ENCODE data around the gene MDH2.
A peak's percentile ranks its signal among the peaks of the same experiment; 100 is the strongest.
"Not testable (repeated sequence)": the region's sequence is repeated elsewhere in the genome, so short reads cannot be mapped to it uniquely, and the experiment has no call there.

MDH2 gene

DNA sequence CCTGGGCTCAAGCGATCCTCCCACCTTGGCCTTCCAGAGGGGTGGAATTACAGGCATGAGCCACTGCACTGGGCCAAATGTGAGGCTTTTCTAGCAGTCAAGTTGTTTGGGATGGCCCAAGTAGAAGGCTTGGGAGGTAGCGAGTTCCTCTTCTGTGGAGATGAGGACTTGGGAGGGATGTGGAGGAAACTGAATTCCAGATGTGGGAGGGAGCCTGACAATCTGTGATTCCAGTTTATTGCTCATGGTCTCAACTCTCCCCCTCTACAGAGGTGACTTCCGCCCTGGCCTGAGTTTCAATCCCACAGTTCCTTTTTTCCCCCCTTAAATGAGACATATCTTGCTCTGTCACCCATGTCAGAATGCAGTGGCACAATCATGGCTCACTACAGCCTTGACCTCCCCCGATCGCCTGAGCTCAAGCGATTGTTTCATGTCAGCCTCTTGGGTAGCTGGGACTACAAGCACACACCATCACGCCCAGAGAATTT, 3.5 kb upstream of the MDH2 start:
- WGBS (ENCODE audit: insufficient coverage) = 96% methylated on average over 7 of the region's 7 CpGs
- Histone ChIP-seq H3K27ac (ENCODE audit: insufficient read depth in 1 of 2, low read depth in 1 of 2, low read length in 2 of 2, poor library complexity in 1 of 2, severe bottlenecking in 2 of 2) (no peak overlapping the region), H3K4me1 (ENCODE audit: control extremely low read depth in 1 of 4, control insufficient read depth in 4 of 4, insufficient read depth in 4 of 4, low read length in 3 of 4) (peaks cover 4 to 21% (median 16%) of the 10 kb centered on the region in 4 experiments), H3K27me3 (replicated peaks in 2 of 5; ENCODE audit: control insufficient read depth in 4 of 5, insufficient read depth in 5 of 5, low read length in 4 of 5) (no peaks in the 10 kb centered on the region), H3K9me3 (ENCODE audit: control extremely low read depth in 1 of 5, control insufficient read depth in 4 of 5, insufficient read depth in 2 of 5, low read depth in 1 of 5, low read length in 4 of 5) (no peaks in the 10 kb centered on the region), H3K4me3 (ENCODE audit: control insufficient read depth in 1 of 7, extremely low read depth in 1 of 7, insufficient read depth in 4 of 7, low read depth in 2 of 7, low read length in 6 of 7) (no peak overlapping the region), H3K36me3 (ENCODE audit: control insufficient read depth in 4 of 4, insufficient read depth in 4 of 4, low read length in 3 of 4) (peaks cover 0 to 7% (median under 1%) of the 10 kb centered on the region in 4 experiments)
- POLR2A ChIA-PET = no interaction called here
- DNase-seq = no peak
- CTCF ChIA-PET = no interaction called here

GRCh38 chr7:76047305-76047810, 548 bp upstream of the MDH2 start:
- Histone ChIP-seq H3K4me3 (ENCODE audit: control insufficient read depth in 1 of 7, extremely low read depth in 1 of 7, insufficient read depth in 4 of 7, low read depth in 2 of 7, low read length in 6 of 7) (peak overlapping the region; percentile 79 to 99 (median 97)), H3K27me3 (replicated peaks in 2 of 5; ENCODE audit: control insufficient read depth in 4 of 5, insufficient read depth in 5 of 5, low read length in 4 of 5) (no peaks in the 10 kb centered on the region), H3K9me3 (ENCODE audit: control extremely low read depth in 1 of 5, control insufficient read depth in 4 of 5, insufficient read depth in 2 of 5, low read depth in 1 of 5, low read length in 4 of 5) (no peaks in the 10 kb centered on the region), H3K36me3 (ENCODE audit: control insufficient read depth in 4 of 4, insufficient read depth in 4 of 4, low read length in 3 of 4) (peaks cover 4 to 15% (median 6%) of the 10 kb centered on the region in 4 experiments), H3K27ac (ENCODE audit: insufficient read depth in 1 of 2, low read depth in 1 of 2, low read length in 2 of 2, poor library complexity in 1 of 2, severe bottlenecking in 2 of 2) (peak overlapping the region; percentile 95 to 96), H3K4me1 (ENCODE audit: control extremely low read depth in 1 of 4, control insufficient read depth in 4 of 4, insufficient read depth in 4 of 4, low read length in 3 of 4) (peaks cover 4 to 23% (median 16%) of the 10 kb centered on the region in 4 experiments)
- POLR2A ChIA-PET = interaction anchor here (1.2 kb wide), 1 partner anchor 215 kb away, joined by 3 read pairs; no protein-coding TSS in a partner anchor
- WGBS (ENCODE audit: insufficient coverage) = 3% methylated on average over 21 of the region's 21 CpGs
- DNase-seq = peak; percentile 15 to 48 (median 33)
- CTCF ChIA-PET = interaction anchor here (0.8 to 1.4 kb wide), 5 partner anchors 8 to 268 kb away, joined by 3 read pairs; no protein-coding TSS in a partner anchor

- 12% methylated on average over 8 of the region's 9 CpGs for WGBS (ENCODE audit: insufficient coverage)
- peak in 1 of 3 donors; percentile 67 for DNase-seq
- peak overlapping the region; percentile 95 to 96 for H3K27ac ChIP-seq (ENCODE audit: insufficient read depth in 1 of 2, low read depth in 1 of 2, low read length in 2 of 2, poor library complexity in 1 of 2, severe bottlenecking in 2 of 2)
- H3K36me3 ChIP-seq (ENCODE audit: control insufficient read depth in 4 of 4, insufficient read depth in 4 of 4, low read length in 3 of 4) = peaks cover 4 to 24% (median 9%) of the 10 kb centered on the region in 4 experiments
- CTCF ChIA-PET = interaction anchor here (0.7 to 1.4 kb wide), 2 partner anchors 16 to 118 kb away, joined by 3 to 4 read pairs; no protein-coding TSS in a partner anchor
- H3K4me3 ChIP-seq (ENCODE audit: control insufficient read depth in 1 of 7, extremely low read depth in 1 of 7, insufficient read depth in 4 of 7, low read depth in 2 of 7, low read length in 6 of 7) = peak overlapping the region; percentile 79 to 99 (median 97)
- H3K4me1 ChIP-seq (ENCODE audit: control extremely low read depth in 1 of 4, control insufficient read depth in 4 of 4, insufficient read depth in 4 of 4, low read length in 3 of 4) = peaks cover 4 to 23% (median 16%) of the 10 kb centered on the region in 4 experiments
- H3K27me3 ChIP-seq (replicated peaks in 2 of 5; ENCODE audit: control insufficient read depth in 4 of 5, insufficient read depth in 5 of 5, low read length in 4 of 5) = no peaks in the 10 kb centered on the region
- POLR2A ChIA-PET = no interaction called here
- H3K9me3 ChIP-seq (ENCODE audit: control extremely low read depth in 1 of 5, control insufficient read depth in 4 of 5, insufficient read depth in 2 of 5, low read depth in 1 of 5, low read length in 4 of 5) = no peaks in the 10 kb centered on the region
These were observed 722 bp downstream of the MDH2 start for GRCh38 chr7:76048668-76048988.

- peaks cover 4 to 23% (median 14%) of the 10 kb centered on the region in 4 experiments for H3K4me1 ChIP-seq (ENCODE audit: control extremely low read depth in 1 of 4, control insufficient read depth in 4 of 4, insufficient read depth in 4 of 4, low read length in 3 of 4)
- peak overlapping the region in 3 of 7 experiments; percentile 79 to 97 (median 96) for H3K4me3 ChIP-seq (ENCODE audit: control insufficient read depth in 1 of 7, extremely low read depth in 1 of 7, insufficient read depth in 4 of 7, low read depth in 2 of 7, low read length in 6 of 7)
- H3K9me3 ChIP-seq (ENCODE audit: control extremely low read depth in 1 of 5, control insufficient read depth in 4 of 5, insufficient read depth in 2 of 5, low read depth in 1 of 5, low read length in 4 of 5) = no peaks in the 10 kb centered on the region
- POLR2A ChIA-PET = no interaction called here
- no peak for DNase-seq
- CTCF ChIA-PET = interaction anchor here (1.4 kb wide), 1 partner anchor 118 kb away, joined by 3 read pairs; no protein-coding TSS in a partner anchor
- WGBS (ENCODE audit: insufficient coverage) = 96% methylated on average over 4 of the region's 6 CpGs
- H3K27me3 ChIP-seq (replicated peaks in 2 of 5; ENCODE audit: control insufficient read depth in 4 of 5, insufficient read depth in 5 of 5, low read length in 4 of 5) = no peaks in the 10 kb centered on the region
- H3K27ac ChIP-seq (ENCODE audit: insufficient read depth in 1 of 2, low read depth in 1 of 2, low read length in 2 of 2, poor library complexity in 1 of 2, severe bottlenecking in 2 of 2) = peak overlapping the region in 1 of 2 experiments; percentile 96
- peaks cover 4 to 31% (median 16%) of the 10 kb centered on the region in 4 experiments for H3K36me3 ChIP-seq (ENCODE audit: control insufficient read depth in 4 of 4, insufficient read depth in 4 of 4, low read length in 3 of 4)
These were observed 1.4 kb downstream of the MDH2 start for GRCh38 chr7:76049295-76049694.

GRCh38 chr7:76050545-76050944, 2.6 kb downstream of the MDH2 start:
- Histone ChIP-seq H3K4me3 (ENCODE audit: control insufficient read depth in 1 of 7, extremely low read depth in 1 of 7, insufficient read depth in 4 of 7, low read depth in 2 of 7, low read length in 6 of 7) (no peak overlapping the region), H3K27ac (ENCODE audit: insufficient read depth in 1 of 2, low read depth in 1 of 2, low read length in 2 of 2, poor library complexity in 1 of 2, severe bottlenecking in 2 of 2) (no peak overlapping the region), H3K4me1 (ENCODE audit: control extremely low read depth in 1 of 4, control insufficient read depth in 4 of 4, insufficient read depth in 4 of 4, low read length in 3 of 4) (peaks cover 4 to 23% (median 14%) of the 10 kb centered on the region in 4 experiments), H3K36me3 (ENCODE audit: control insufficient read depth in 4 of 4, insufficient read depth in 4 of 4, low read length in 3 of 4) (peaks cover 4 to 42% (median 22%) of the 10 kb centered on the region in 4 experiments), H3K27me3 (replicated peaks in 2 of 5; ENCODE audit: control insufficient read depth in 4 of 5, insufficient read depth in 5 of 5, low read length in 4 of 5) (no peaks in the 10 kb centered on the region), H3K9me3 (ENCODE audit: control extremely low read depth in 1 of 5, control insufficient read depth in 4 of 5, insufficient read depth in 2 of 5, low read depth in 1 of 5, low read length in 4 of 5) (no peaks in the 10 kb centered on the region)
- DNase-seq = no peak
- ChIA-PET CTCF (interaction anchor here (0.9 kb wide), 1 partner anchor 127 kb away, joined by 3 read pairs; no protein-coding TSS in a partner anchor), POLR2A (no interaction called here)
- 96% methylated on average over 4 of the region's 5 CpGs for WGBS (ENCODE audit: insufficient coverage)

- Histone ChIP-seq H3K4me3 (ENCODE audit: control insufficient read depth in 1 of 7, extremely low read depth in 1 of 7, insufficient read depth in 4 of 7, low read depth in 2 of 7, low read length in 6 of 7) (no peak overlapping the region), H3K4me1 (ENCODE audit: control extremely low read depth in 1 of 4, control insufficient read depth in 4 of 4, insufficient read depth in 4 of 4, low read length in 3 of 4) (peaks cover 4 to 18% (median 10%) of the 10 kb centered on the region in 4 experiments), H3K27me3 (replicated peaks in 2 of 5; ENCODE audit: control insufficient read depth in 4 of 5, insufficient read depth in 5 of 5, low read length in 4 of 5) (no peaks in the 10 kb centered on the region), H3K36me3 (ENCODE audit: control insufficient read depth in 4 of 4, insufficient read depth in 4 of 4, low read length in 3 of 4) (peaks cover 4 to 49% (median 26%) of the 10 kb centered on the region in 4 experiments), H3K27ac (ENCODE audit: insufficient read depth in 1 of 2, low read depth in 1 of 2, low read length in 2 of 2, poor library complexity in 1 of 2, severe bottlenecking in 2 of 2) (peak overlapping the region in 1 of 2 experiments; percentile 7), H3K9me3 (ENCODE audit: control extremely low read depth in 1 of 5, control insufficient read depth in 4 of 5, insufficient read depth in 2 of 5, low read depth in 1 of 5, low read length in 4 of 5) (no peaks in the 10 kb centered on the region)
- 100% methylated on average over 3 of the region's 4 CpGs for WGBS (ENCODE audit: insufficient coverage)
- CTCF ChIA-PET = interaction anchor here (0.6 to 1.4 kb wide), 3 partner anchors 10 to 18 kb away, joined by 3 to 6 read pairs (median 4); no protein-coding TSS in a partner anchor
- POLR2A ChIA-PET = interaction anchor here (0.6 kb wide), 1 partner anchor 86 kb away, joined by 3 read pairs; no protein-coding TSS in a partner anchor
- DNase-seq = peak in 2 of 3 donors; percentile 33 to 45
These were observed 3.9 kb downstream of the MDH2 start for GRCh38 chr7:76051840-76052239.

DNA sequence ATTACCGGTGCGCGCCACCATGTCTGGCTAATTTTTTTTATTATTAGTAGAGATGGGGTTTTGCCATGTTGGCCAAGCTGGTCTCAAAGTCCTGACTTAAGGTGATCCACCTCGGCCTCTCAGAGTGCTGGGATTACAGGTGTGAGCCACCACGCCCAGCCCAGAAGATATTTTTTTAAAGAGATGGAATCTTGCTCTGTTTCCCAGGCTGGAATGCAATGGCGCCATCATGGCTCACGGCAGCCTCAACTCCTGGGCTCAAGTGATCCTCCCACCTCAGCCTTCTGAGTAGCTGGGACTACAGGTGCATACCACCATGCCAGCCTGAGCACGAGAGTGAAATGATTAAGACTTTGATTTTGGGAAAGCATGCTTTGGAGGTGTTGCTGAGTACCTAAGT, 4.8 kb downstream of the MDH2 start:
- DNase-seq; H3K27ac ChIP-seq (ENCODE audit: insufficient read depth in 1 of 2, low read depth in 1 of 2, low read length in 2 of 2, poor library complexity in 1 of 2, severe bottlenecking in 2 of 2); H3K27me3 ChIP-seq (replicated peaks in 2 of 5; ENCODE audit: control insufficient read depth in 4 of 5, insufficient read depth in 5 of 5, low read length in 4 of 5); H3K9me3 ChIP-seq (ENCODE audit: control extremely low read depth in 1 of 5, control insufficient read depth in 4 of 5, insufficient read depth in 2 of 5, low read depth in 1 of 5, low read length in 4 of 5); H3K4me3 ChIP-seq (ENCODE audit: control insufficient read depth in 1 of 7, extremely low read depth in 1 of 7, insufficient read depth in 4 of 7, low read depth in 2 of 7, low read length in 6 of 7); POLR2A ChIA-PET: not testable (repeated sequence)
- CTCF ChIA-PET = interaction anchor here (0.6 to 1.4 kb wide), 6 partner anchors 9 to 259 kb away, joined by 3 to 6 read pairs (median 4); no protein-coding TSS in a partner anchor
- H3K36me3 ChIP-seq (ENCODE audit: control insufficient read depth in 4 of 4, insufficient read depth in 4 of 4, low read length in 3 of 4) = peaks cover 9 to 57% (median 30%) of the 10 kb centered on the region in 4 experiments
- 90% methylated on average over 3 of the region's 8 CpGs for WGBS (ENCODE audit: insufficient coverage)
- peaks cover 4 to 15% (median 7%) of the 10 kb centered on the region in 4 experiments for H3K4me1 ChIP-seq (ENCODE audit: control extremely low read depth in 1 of 4, control insufficient read depth in 4 of 4, insufficient read depth in 4 of 4, low read length in 3 of 4)

Measured in common myeloid progenitor, CD34-positive (primary cell).